Endodermal cell (in vitro differentiated cells): ENCODE results near the gene IFT57. TPM values are rescaled to one million over a fixed set of nuclear protein-coding genes. Genes with fewer than 3 reads are reported as not detected.

Experiments used
- DNase-seq: peaks from one replicate; pipeline ENCODE4 v3.0.0-alpha.2; 2017
- H3K27ac ChIP-seq: 2 replicates; pipeline ENCODE4 v1.5.1; 2013; ENCODE audit warnings: mild to moderate bottlenecking, low read depth, low read length, moderate library complexity
- H3K27me3 ChIP-seq: 2 replicates; pipeline ENCODE4 v1.6.1; 2013; ENCODE audit warnings: mild to moderate bottlenecking, low read length, moderate library complexity; ENCODE audit not compliant: insufficient read depth, control insufficient read depth, poor library complexity, severe bottlenecking
- H3K36me3 ChIP-seq: 2 replicates; pipeline ENCODE4 v1.7.0; 2013; ENCODE audit warnings: mild to moderate bottlenecking, low read length, moderate library complexity; ENCODE audit not compliant: control insufficient read depth, insufficient read depth
- H3K4me1 ChIP-seq: one replicate; pipeline ENCODE4 v1.7.0; 2013; ENCODE audit warnings: low read length; ENCODE audit not compliant: control insufficient read depth, insufficient read depth
- H3K4me3 ChIP-seq: 2 replicates; pipeline ENCODE4 v1.5.1; 2013; ENCODE audit warnings: mild to moderate bottlenecking, low read length, moderate library complexity
- H3K9ac ChIP-seq: 2 replicates; pipeline ENCODE4 v1.6.1; 2013; ENCODE audit warnings: mild to moderate bottlenecking, low read length, moderate library complexity; ENCODE audit not compliant: poor library complexity, severe bottlenecking; ENCODE audit errors: extremely low read depth
- H3K9me3 ChIP-seq: 2 replicates; pipeline ENCODE4 v1.6.1; 2013; ENCODE audit warnings: mild to moderate bottlenecking, low read length, moderate library complexity; ENCODE audit not compliant: control insufficient read depth
- H3K27ac Mint-ChIP-seq: 2 replicates; pipeline ENCODE4 v1.8.0; 2020; ENCODE audit warnings: mixed read lengths
- H3K27me3 Mint-ChIP-seq: 2 replicates; pipeline ENCODE4 v1.8.0; 2021; ENCODE audit warnings: mild to moderate bottlenecking, mixed read lengths; ENCODE audit not compliant: insufficient read depth
- H3K36me3 Mint-ChIP-seq: 2 replicates; pipeline ENCODE4 v1.8.0; 2020; ENCODE audit warnings: low read depth, mixed read lengths
- H3K4me1 Mint-ChIP-seq: 2 replicates; pipeline ENCODE4 v1.8.0; 2020; ENCODE audit warnings: mixed read lengths
- H3K4me3 Mint-ChIP-seq: 2 replicates; pipeline ENCODE4 v1.8.0; 2020; ENCODE audit warnings: mild to moderate bottlenecking, moderate library complexity, mixed read lengths
- H3K9me3 Mint-ChIP-seq: 2 replicates; pipeline ENCODE4 v1.8.0; 2020; ENCODE audit warnings: mild to moderate bottlenecking, mixed read lengths
- CTCF ChIP-seq: fragments of 200-600 bp; sonication (generic); conservative IDR thresholded peaks from 2 replicates; pipeline ENCODE4 v1.5.0; 2021; ENCODE audit warnings: antibody characterized with exemption, mild to moderate bottlenecking
- WGBS, 2 experiments: methylation state at CpG; one replicate each; pipeline versions ENCODE4 v1.1.5 to v1.1.7; 2013; ENCODE audit warnings: missing lambda C conversion rate in 2 of 2, mixed read lengths in 1 of 2; ENCODE audit not compliant: insufficient coverage in 1 of 2, insufficient read length in 1 of 2; 5-methylcytosine and 5-hydroxymethylcytosine counted together
- total RNA-seq, 2 donors: library from RNA; stranded (reverse); fragmentation: NEBNext Ultra II Directional in 1 of 2; extraction: Animal tissue kit (Norgen Biotek cat#: 25700) in 1 of 2; gene quantifications; 2 replicates in 1 of 2; 3 replicates in 1 of 2; pipeline ENCODE4 v1.2.1, GENCODE V29; 2021

IFT57 gene
- total RNA-seq, 2 donors from 2014 or later = 45.5 to 60.5 TPM

- H3K27me3 Mint-ChIP-seq = no peaks in the 10 kb centered on the region
- no peak overlapping the region for H3K27ac Mint-ChIP-seq
- Histone ChIP-seq H3K27me3 (no peaks in the 10 kb centered on the region), H3K4me1 (peaks cover 4% of the 10 kb centered on the region), H3K36me3 (no peaks in the 10 kb centered on the region), H3K4me3 (no peak overlapping the region), H3K9me3 (no peaks in the 10 kb centered on the region), H3K9ac (no peak overlapping the region), H3K27ac (no peak overlapping the region)
- TF ChIP-seq CTCF = no peak
- WGBS, 2 experiments = 85 to 91% methylated on average over 2 to 3 of the region's 3 CpGs
- H3K9me3 Mint-ChIP-seq = no peaks in the 10 kb centered on the region
- no peak for DNase-seq
- H3K4me1 Mint-ChIP-seq = peaks cover 6% of the 10 kb centered on the region
- H3K4me3 Mint-ChIP-seq = no peak overlapping the region
- no peaks in the 10 kb centered on the region for H3K36me3 Mint-ChIP-seq
Observed at GRCh38 chr3:108122276-108122675, 99.9 kb downstream of the IFT57 start.

- no peak for TF ChIP-seq CTCF
- H3K4me3 Mint-ChIP-seq = no peak overlapping the region
- H3K4me1 Mint-ChIP-seq = peaks cover 3% of the 10 kb centered on the region
- no peaks in the 10 kb centered on the region for H3K27me3 Mint-ChIP-seq
- Histone ChIP-seq H3K9ac (no peak overlapping the region), H3K4me1 (peaks cover 1% of the 10 kb centered on the region), H3K9me3 (no peaks in the 10 kb centered on the region), H3K27me3 (no peaks in the 10 kb centered on the region), H3K27ac (no peak overlapping the region), H3K4me3 (no peak overlapping the region), H3K36me3 (no peaks in the 10 kb centered on the region)
- H3K27ac Mint-ChIP-seq = no peak overlapping the region
- no peak for DNase-seq
- no peaks in the 10 kb centered on the region for H3K36me3 Mint-ChIP-seq
- 96 to 100% methylated on average over 3 of the region's 3 CpGs for WGBS, 2 experiments
- H3K9me3 Mint-ChIP-seq = no peaks in the 10 kb centered on the region
Observed at GRCh38 chr3:108119398-108120104, 102.7 kb downstream of the IFT57 start.

DNA sequence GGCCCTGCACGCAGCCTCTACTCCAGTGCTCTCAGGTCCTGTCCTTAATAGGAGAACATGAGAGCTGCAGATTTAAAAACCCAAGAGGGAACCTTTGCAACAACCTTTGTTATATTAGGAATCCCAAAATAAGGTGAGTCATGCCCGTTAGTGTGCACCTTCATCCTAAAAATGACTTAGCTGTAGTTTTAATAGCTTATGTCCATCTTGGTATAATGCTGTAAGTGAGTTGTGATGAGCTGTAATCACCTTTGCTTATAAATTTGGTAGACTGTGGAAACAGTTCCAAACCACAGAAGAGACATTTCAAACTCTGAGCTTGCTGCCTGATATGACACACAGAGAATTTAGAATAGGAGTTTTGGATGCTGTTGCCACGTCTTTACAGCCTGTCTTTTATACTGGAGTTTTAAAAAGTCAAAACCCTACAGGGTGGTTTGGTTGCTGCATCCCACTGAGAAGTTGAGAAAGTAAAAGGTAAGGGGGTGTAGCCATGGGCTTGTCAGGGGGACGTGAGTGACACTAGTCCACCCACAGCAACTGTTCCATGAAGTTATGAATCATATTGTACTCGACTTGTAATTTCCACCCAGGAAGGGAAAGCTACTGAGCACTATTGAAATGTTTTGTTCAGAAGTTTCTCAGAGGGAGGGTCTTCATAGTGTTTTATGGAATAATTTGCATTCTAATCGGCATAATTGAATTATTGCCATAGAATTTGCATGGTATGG is 104.0 kb downstream of the IFT57 start:
- no peaks in the 10 kb centered on the region for H3K27me3 Mint-ChIP-seq
- TF ChIP-seq CTCF = no peak
- H3K4me3 ChIP-seq = no peak overlapping the region
- no peak overlapping the region for H3K27ac ChIP-seq
- H3K36me3 ChIP-seq = no peaks in the 10 kb centered on the region
- no peak overlapping the region for H3K27ac Mint-ChIP-seq
- no peaks in the 10 kb centered on the region for H3K4me1 ChIP-seq
- no peaks in the 10 kb centered on the region for H3K27me3 ChIP-seq
- 91 to 92% methylated on average over 2 to 6 of the region's 6 CpGs for WGBS, 2 experiments
- no peaks in the 10 kb centered on the region for H3K9me3 ChIP-seq
- no peaks in the 10 kb centered on the region for H3K9me3 Mint-ChIP-seq
- H3K4me1 Mint-ChIP-seq = no peaks in the 10 kb centered on the region
- H3K36me3 Mint-ChIP-seq = no peaks in the 10 kb centered on the region
- no peak for DNase-seq
- no peak overlapping the region for H3K9ac ChIP-seq
- H3K4me3 Mint-ChIP-seq = no peak overlapping the region
